GM18502 (cell line): ENCODE data around the gene PSMD14.

Experiments used
- ATAC-seq: cut with Tn5 transposase; IDR thresholded peaks from one replicate; pipeline ENCODE4 v1.9.1; 2021; ENCODE audit warnings: mild to moderate bottlenecking; ENCODE audit not compliant: unreplicated experiment, poor library complexity

Gene PSMD14

GRCh38 chr2:161416708-161417437 is 108.6 kb downstream of the PSMD14 start:
- ATAC-seq = no peak

- ATAC-seq = no peak
These were observed 109.4 kb downstream of the PSMD14 start for GRCh38 chr2:161417438-161418274.

GRCh38 chr2:161418275-161418714 is 110.1 kb downstream of the PSMD14 start:
- no peak for ATAC-seq

GRCh38 chr2:161418715-161419637 is 110.8 kb downstream of the PSMD14 start:
- ATAC-seq = no peak

GRCh38 chr2:161419638-161420190 is 111.5 kb downstream of the PSMD14 start:
- no peak for ATAC-seq

- ATAC-seq = no peak
These were observed 112.3 kb downstream of the PSMD14 start for GRCh38 chr2:161420406-161421074.

GRCh38 chr2:161421686-161422085 is 113.5 kb downstream of the PSMD14 start:
- no peak for ATAC-seq

GRCh38 chr2:161422816-161423403 is 114.7 kb downstream of the PSMD14 start:
- ATAC-seq = no peak

GRCh38 chr2:161423421-161424393 is 115.5 kb downstream of the PSMD14 start:
- ATAC-seq = no peak

- no peak for ATAC-seq
These were observed 116.2 kb downstream of the PSMD14 start for GRCh38 chr2:161424394-161424769.

GRCh38 chr2:161424891-161425727 is 116.9 kb downstream of the PSMD14 start:
- ATAC-seq = no peak

- ATAC-seq = no peak
These were observed 117.7 kb downstream of the PSMD14 start for GRCh38 chr2:161425728-161426454.

- no peak for ATAC-seq
These were observed 118.3 kb downstream of the PSMD14 start for GRCh38 chr2:161426455-161426921.

- ATAC-seq = no peak
These were observed 118.9 kb downstream of the PSMD14 start for GRCh38 chr2:161426922-161427663.

- no peak for ATAC-seq
These were observed 119.7 kb downstream of the PSMD14 start for GRCh38 chr2:161427664-161428587.
